Urinary bladder (tissue), 4 donors: ENCODE measurements around the gene ARHGEF5. TPM values are rescaled to one million over a fixed set of nuclear protein-coding genes. Genes with fewer than 3 reads are reported as not detected.
"Not testable (repeated sequence)": the region's sequence is repeated elsewhere in the genome, so short reads cannot be mapped to it uniquely, and the experiment has no call there.

Experiments
- DNase-seq: peaks from one replicate; pipeline ENCODE4 v3.0.0-alpha.2; 2015; ENCODE audit errors: extremely low spot score
- H3K27ac ChIP-seq: one replicate; pipeline ENCODE4 v1.5.1; 2013; ENCODE audit warnings: low read depth, mild to moderate bottlenecking, moderate library complexity
- H3K36me3 ChIP-seq: one replicate; pipeline ENCODE4 v1.6.1; 2013; ENCODE audit warnings: mild to moderate bottlenecking, moderate library complexity; ENCODE audit not compliant: insufficient read depth
- H3K4me1 ChIP-seq: one replicate; pipeline ENCODE4 v1.6.1; 2013; ENCODE audit warnings: mild to moderate bottlenecking, moderate library complexity; ENCODE audit not compliant: insufficient read depth
- H3K4me3 ChIP-seq: one replicate; pipeline ENCODE4 v1.5.1; 2013; ENCODE audit warnings: low read depth, low read length
- WGBS: extraction: QIAGEN DNeasy Blood & Tissue Kit; methylation state at CpG from one replicate; pipeline ENCODE4 v1.1.7; 2013; 5-methylcytosine and 5-hydroxymethylcytosine counted together
- polyA plus RNA-seq: library from polyadenylated mRNA; stranded (reverse); fragments of 200-250 nt; gene quantifications from one replicate; pipeline ENCODE4 v1.2.3, GENCODE V29; 2013
- total RNA-seq: library from RNA; depleted of rRNA; stranded (reverse); fragments of >200 nt; gene quantifications from one replicate; pipeline ENCODE4 v1.2.3, GENCODE V29; 2014
- donor health status: healthy with polysubstance abuse.
- donor health status: healthy.

The ARHGEF5 gene
- 3.6 TPM for total RNA-seq
- 4.4 TPM for polyA plus RNA-seq

- H3K4me3 ChIP-seq, DNase-seq, H3K27ac ChIP-seq, H3K4me1 ChIP-seq, H3K36me3 ChIP-seq: not testable (repeated sequence)
- no CpG with 5 or more reads among the region's 50 CpGs for WGBS
Observed at GRCh38 chr7:144355176-144355822, at the start of gene ARHGEF5. Gene ARHGEF5, plus strand, starts transcription at chr7:144355402. Its CDS starts 7,268 bp downstream, at chr7:144362670.

- DNase-seq, H3K4me3 ChIP-seq, H3K27ac ChIP-seq, H3K4me1 ChIP-seq, H3K36me3 ChIP-seq: not testable (repeated sequence)
- no CpG with 5 or more reads among the region's 2 CpGs for WGBS
Observed at GRCh38 chr7:144309702-144310101, 45.5 kb upstream of the ARHGEF5 start.

- no CpG with 5 or more reads among the region's 2 CpGs for WGBS
- not testable (repeated sequence) for H3K4me3 ChIP-seq, H3K27ac ChIP-seq, DNase-seq, H3K4me1 ChIP-seq, H3K36me3 ChIP-seq
Observed at GRCh38 chr7:144311218-144311617, 44.0 kb upstream of the ARHGEF5 start.

GRCh38 chr7:144311872-144312469, 43.2 kb upstream of the ARHGEF5 start, which contains the start of gene OR2A1:
Gene OR2A1, plus strand, starts transcription at chr7:144312419. Its CDS starts 5,706 bp downstream, at chr7:144318125.
- H3K36me3 ChIP-seq, H3K4me1 ChIP-seq, H3K4me3 ChIP-seq, H3K27ac ChIP-seq, DNase-seq: not testable (repeated sequence)
- WGBS, result no CpG with 5 or more reads among the region's 2 CpGs

GRCh38 chr7:144317537-144317936, 37.7 kb upstream of the ARHGEF5 start:
- not testable (repeated sequence) for H3K4me1 ChIP-seq, DNase-seq, H3K27ac ChIP-seq, H3K4me3 ChIP-seq, H3K36me3 ChIP-seq
- WGBS, result no CpG with 5 or more reads among the region's 1 CpG

GRCh38 chr7:144319547-144319946, 35.7 kb upstream of the ARHGEF5 start:
- WGBS, result no CpG with 5 or more reads among the region's 2 CpGs
- H3K36me3 ChIP-seq, DNase-seq, H3K27ac ChIP-seq, H3K4me1 ChIP-seq, H3K4me3 ChIP-seq: not testable (repeated sequence)

GRCh38 chr7:144321677-144322206, 33.5 kb upstream of the ARHGEF5 start:
- DNase-seq, H3K27ac ChIP-seq, H3K4me1 ChIP-seq, H3K36me3 ChIP-seq, H3K4me3 ChIP-seq: not testable (repeated sequence)
- 93% methylated on average over 1 of the region's 3 CpGs for WGBS

GRCh38 chr7:144323359-144323758, 31.8 kb upstream of the ARHGEF5 start:
- H3K4me3 ChIP-seq, H3K27ac ChIP-seq, DNase-seq, H3K36me3 ChIP-seq, H3K4me1 ChIP-seq: not testable (repeated sequence)
- WGBS, result 94% methylated on average over 3 of the region's 4 CpGs

GRCh38 chr7:144325868-144326267, 29.3 kb upstream of the ARHGEF5 start:
- H3K36me3 ChIP-seq, H3K4me3 ChIP-seq, DNase-seq, H3K27ac ChIP-seq, H3K4me1 ChIP-seq: not testable (repeated sequence)
- 96% methylated on average over 3 of the region's 5 CpGs for WGBS

GRCh38 chr7:144330044-144330443, 25.2 kb upstream of the ARHGEF5 start:
- not testable (repeated sequence) for H3K36me3 ChIP-seq, H3K4me1 ChIP-seq, DNase-seq, H3K4me3 ChIP-seq, H3K27ac ChIP-seq

GRCh38 chr7:144331221-144331995, 23.8 kb upstream of the ARHGEF5 start:
- 100% methylated on average over 2 of the region's 9 CpGs for WGBS
- H3K4me1 ChIP-seq, result not testable (repeated sequence)

GRCh38 chr7:144331996-144332288, 23.3 kb upstream of the ARHGEF5 start:
- not testable (repeated sequence) for DNase-seq, H3K4me1 ChIP-seq, H3K36me3 ChIP-seq, H3K4me3 ChIP-seq, H3K27ac ChIP-seq
- WGBS, result 88% methylated on average over 1 of the region's 2 CpGs

More at GRCh38 chr7:144331221-144331995, 23.8 kb upstream of the ARHGEF5 start:
- not testable (repeated sequence) for H3K4me3 ChIP-seq, DNase-seq, H3K27ac ChIP-seq, H3K36me3 ChIP-seq

GRCh38 chr7:144348625-144349024, 6.6 kb upstream of the ARHGEF5 start:
- H3K4me3 ChIP-seq, H3K27ac ChIP-seq, DNase-seq, H3K4me1 ChIP-seq, H3K36me3 ChIP-seq: not testable (repeated sequence)
- WGBS, result no CpG with 5 or more reads among the region's 1 CpG

GRCh38 chr7:144351667-144352066, 3.5 kb upstream of the ARHGEF5 start:
- WGBS, result 77% methylated on average over 2 of the region's 3 CpGs
- DNase-seq, H3K36me3 ChIP-seq, H3K4me3 ChIP-seq, H3K27ac ChIP-seq, H3K4me1 ChIP-seq: not testable (repeated sequence)
